ENCODE data around the gene CEP72. TPM values are rescaled to one million over a fixed set of nuclear protein-coding genes. Genes with fewer than 3 reads are reported as not detected.
A peak's percentile ranks its signal among the peaks of the same experiment; 100 is the strongest.

CEP72 gene
- total RNA-seq, 1 donor from 2014 or later: 17.2 TPM

GRCh38 chr5:616484-617039 is 4.4 kb downstream of the CEP72 start:
- no peaks in the 10 kb centered on the region for H3K27me3 Mint-ChIP-seq (ENCODE audit: insufficient read depth, low read depth)
- Histone ChIP-seq H2AFZ (replicated peaks) (no peak overlapping the region), H4K20me1 (ENCODE audit: low read depth) (peaks cover 44% of the 10 kb centered on the region), H3K4me2 (no peak overlapping the region), H3K36me3 (no peaks in the 10 kb centered on the region), H3F3A (ENCODE audit: low read depth) (no peaks in the 10 kb centered on the region), H3K27ac (no peak overlapping the region), H3K79me2 (ENCODE audit: low read depth) (peaks cover 57% of the 10 kb centered on the region), H3K9me3 (ENCODE audit: low read depth) (no peaks in the 10 kb centered on the region), H3K9ac (no peak overlapping the region), H3K27me3 (no peaks in the 10 kb centered on the region), H3K4me3 (no peak overlapping the region), H3K4me1 (peaks cover 4% of the 10 kb centered on the region)
- peaks cover 16% of the 10 kb centered on the region for H3K4me1 Mint-ChIP-seq
- TF ChIP-seq EZH2 (IDR thresholded peaks at IDR 0.05): no peak
- no peak for TF ChIP-seq EZH2phosphoT487 (IDR thresholded peaks at IDR 0.05)
- no peak for TF ChIP-seq CTCF (IDR thresholded peaks at IDR 0.05)
- peaks cover 36% of the 10 kb centered on the region for H3K36me3 Mint-ChIP-seq
- DNase-seq (ENCODE audit: low spot score): no peak
- peak overlapping the region; percentile 39 for H3K4me3 Mint-ChIP-seq
- peaks cover 10% of the 10 kb centered on the region for H3K9me3 Mint-ChIP-seq
- peak overlapping the region; percentile 59 for H3K27ac Mint-ChIP-seq

- H3F3A ChIP-seq (ENCODE audit: low read depth): no peaks in the 10 kb centered on the region
Measured at GRCh38 chr5:617896-618295, 5.8 kb downstream of the CEP72 start.

GRCh38 chr5:618450-618849 is 6.3 kb downstream of the CEP72 start:
- Mint-ChIP-seq H3K36me3 (peaks cover 38% of the 10 kb centered on the region), H3K4me3 (no peak overlapping the region), H3K4me1 (peaks cover 10% of the 10 kb centered on the region), H3K27ac (no peak overlapping the region), H3K9me3 (peaks cover 5% of the 10 kb centered on the region), H3K27me3 (ENCODE audit: insufficient read depth, low read depth) (no peaks in the 10 kb centered on the region)
- Histone ChIP-seq H3K9me3 (ENCODE audit: low read depth) (no peaks in the 10 kb centered on the region), H4K20me1 (ENCODE audit: low read depth) (peaks cover 37% of the 10 kb centered on the region), H2AFZ (replicated peaks) (no peak overlapping the region), H3K4me3 (no peak overlapping the region), H3K36me3 (no peaks in the 10 kb centered on the region), H3K79me2 (ENCODE audit: low read depth) (peaks cover 46% of the 10 kb centered on the region), H3K4me2 (no peak overlapping the region), H3K27ac (no peak overlapping the region), H3K9ac (no peak overlapping the region), H3K27me3 (no peaks in the 10 kb centered on the region), H3K4me1 (no peaks in the 10 kb centered on the region), H3F3A (ENCODE audit: low read depth) (no peaks in the 10 kb centered on the region)
- no peak for DNase-seq (ENCODE audit: low spot score)
- TF ChIP-seq EZH2phosphoT487 (IDR thresholded peaks at IDR 0.05): no peak
- no peak for TF ChIP-seq EZH2 (IDR thresholded peaks at IDR 0.05)

More at GRCh38 chr5:617896-618295, 5.8 kb downstream of the CEP72 start:
- no peak for DNase-seq (ENCODE audit: low spot score)
- TF ChIP-seq CTCF (IDR thresholded peaks at IDR 0.05) (no peak), EZH2 (IDR thresholded peaks at IDR 0.05) (no peak), EZH2phosphoT487 (IDR thresholded peaks at IDR 0.05) (no peak)
- H4K20me1 ChIP-seq (ENCODE audit: low read depth): peaks cover 42% of the 10 kb centered on the region
- H3K79me2 ChIP-seq (ENCODE audit: low read depth): peaks cover 52% of the 10 kb centered on the region
- H3K4me3 ChIP-seq: no peak overlapping the region
- H3K4me2 ChIP-seq: no peak overlapping the region
- no peaks in the 10 kb centered on the region for H3K9me3 ChIP-seq (ENCODE audit: low read depth)
- no peak overlapping the region for H3K9ac ChIP-seq
- Mint-ChIP-seq H3K4me1 (peaks cover 13% of the 10 kb centered on the region), H3K4me3 (no peak overlapping the region), H3K9me3 (peaks cover 7% of the 10 kb centered on the region), H3K36me3 (peaks cover 38% of the 10 kb centered on the region), H3K27me3 (ENCODE audit: insufficient read depth, low read depth) (no peaks in the 10 kb centered on the region), H3K27ac (no peak overlapping the region)
- no peaks in the 10 kb centered on the region for H3K27me3 ChIP-seq
- H3K36me3 ChIP-seq: no peaks in the 10 kb centered on the region
- H3K27ac ChIP-seq: no peak overlapping the region
- peaks cover 3% of the 10 kb centered on the region for H3K4me1 ChIP-seq
- H2AFZ ChIP-seq (replicated peaks): no peak overlapping the region

GRCh38 chr5:619444-619843 is 7.3 kb downstream of the CEP72 start:
- Histone ChIP-seq H2AFZ (replicated peaks) (no peak overlapping the region), H3K4me2 (no peak overlapping the region), H3K4me1 (no peaks in the 10 kb centered on the region), H3K36me3 (no peaks in the 10 kb centered on the region), H3K4me3 (no peak overlapping the region), H3K9me3 (ENCODE audit: low read depth) (no peaks in the 10 kb centered on the region), H3K27me3 (no peaks in the 10 kb centered on the region), H3K79me2 (ENCODE audit: low read depth) (peaks cover 36% of the 10 kb centered on the region), H4K20me1 (ENCODE audit: low read depth) (peaks cover 31% of the 10 kb centered on the region), H3F3A (ENCODE audit: low read depth) (no peaks in the 10 kb centered on the region), H3K9ac (no peak overlapping the region), H3K27ac (no peak overlapping the region)
- TF ChIP-seq EZH2 (IDR thresholded peaks at IDR 0.05) (no peak), CTCF (IDR thresholded peaks at IDR 0.05) (no peak), EZH2phosphoT487 (IDR thresholded peaks at IDR 0.05) (no peak)
- H3K27me3 Mint-ChIP-seq (ENCODE audit: insufficient read depth, low read depth): no peaks in the 10 kb centered on the region
- peaks cover 5% of the 10 kb centered on the region for H3K9me3 Mint-ChIP-seq
- H3K4me1 Mint-ChIP-seq: peaks cover 6% of the 10 kb centered on the region
- DNase-seq (ENCODE audit: low spot score): no peak
- H3K4me3 Mint-ChIP-seq: no peak overlapping the region
- no peak overlapping the region for H3K27ac Mint-ChIP-seq
- H3K36me3 Mint-ChIP-seq: peaks cover 37% of the 10 kb centered on the region
